T47D (cell line): ENCODE data around the gene PRR5L.
"Not testable (repeated sequence)": the region's sequence is repeated elsewhere in the genome, so short reads cannot be mapped to it uniquely, and the experiment has no call there.

Experiments used
- DNase-seq, 2 experiments: peaks; one replicate each; pipeline versions ENCODE4 v3.0.0 to v3.0.0-alpha.2; 2011 to 2012; ENCODE audit warnings: low read depth in 1 of 2, low spot score in 1 of 2
- JUND ChIP-seq: IDR thresholded peaks from 2 replicates; pipeline ENCODE4 v1.6.1; 2012; ENCODE audit warnings: low read depth
- in situ Hi-C: cut with HindIII; loops from 2 replicates; pipeline ENCODE4 v1.10.0; 2016; ENCODE audit warnings: low sequenced_read_pairs, low pct_unique_long_range_greater_than_20kb

The PRR5L gene

DNA sequence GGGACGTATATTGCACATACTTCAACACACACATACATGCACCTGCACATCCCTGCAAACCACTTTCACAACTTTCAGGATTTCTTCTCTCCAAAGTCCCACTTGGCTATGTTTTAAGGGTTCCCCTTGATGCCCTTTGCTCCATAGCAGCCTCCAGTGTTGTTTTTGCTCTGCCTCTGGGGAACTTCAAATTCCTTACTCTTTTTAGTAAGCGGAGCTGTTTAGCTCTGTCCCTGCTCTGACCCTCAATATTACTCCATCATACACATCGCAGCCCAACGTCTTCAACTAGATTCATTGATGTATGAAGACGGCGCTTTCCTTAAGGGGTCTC is 18.3 kb downstream of the PRR5L start:
- in situ Hi-C loops, result no loop called here
- no peak for DNase-seq
- no peak for TF ChIP-seq JUND

DNA sequence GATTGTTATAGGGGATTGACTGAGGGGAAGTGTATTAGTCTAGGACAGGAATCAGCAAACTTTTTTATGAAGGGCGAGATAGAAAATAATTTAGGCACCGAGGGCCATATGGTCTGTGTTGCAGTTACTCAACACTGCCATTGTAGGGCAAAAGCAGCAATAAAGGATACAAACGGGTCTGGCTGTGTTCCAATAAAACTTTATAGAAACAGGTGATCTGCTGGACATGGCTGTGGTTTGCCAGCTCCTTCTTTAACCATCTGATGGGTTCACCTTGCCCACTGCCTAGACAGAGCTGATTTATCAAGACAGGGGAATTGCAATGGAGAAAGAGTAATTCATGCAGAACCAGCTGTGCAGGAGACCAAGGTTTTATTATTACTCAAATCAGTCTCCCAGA is 20.0 kb downstream of the PRR5L start:
- TF ChIP-seq JUND, result no peak
- in situ Hi-C loops, result no loop called here

DNA sequence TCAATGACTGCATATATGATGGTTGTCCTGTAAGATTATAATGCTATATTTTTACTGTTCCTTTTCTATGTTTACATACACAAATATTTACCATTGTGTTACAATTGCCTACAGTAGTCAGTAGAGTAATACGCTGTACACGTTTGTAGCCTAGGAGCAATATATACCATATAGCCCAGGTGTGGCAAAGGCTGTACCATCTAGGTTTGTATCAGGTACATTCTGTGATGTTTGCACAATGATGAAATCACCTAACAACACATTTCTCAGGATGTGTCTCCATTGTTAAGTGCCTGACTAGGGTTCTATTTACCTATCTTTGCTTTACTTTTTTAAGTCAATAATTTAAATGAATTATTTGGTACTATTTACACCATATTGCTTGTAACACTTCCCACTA is 21.9 kb downstream of the PRR5L start:
- DNase-seq, result peak in 1 of 2 experiments; percentile 38
- in situ Hi-C loops, result no loop called here
- no peak for TF ChIP-seq JUND

More for the DNA sequence above, 20.0 kb downstream of the PRR5L start:
- no peak for DNase-seq

DNA sequence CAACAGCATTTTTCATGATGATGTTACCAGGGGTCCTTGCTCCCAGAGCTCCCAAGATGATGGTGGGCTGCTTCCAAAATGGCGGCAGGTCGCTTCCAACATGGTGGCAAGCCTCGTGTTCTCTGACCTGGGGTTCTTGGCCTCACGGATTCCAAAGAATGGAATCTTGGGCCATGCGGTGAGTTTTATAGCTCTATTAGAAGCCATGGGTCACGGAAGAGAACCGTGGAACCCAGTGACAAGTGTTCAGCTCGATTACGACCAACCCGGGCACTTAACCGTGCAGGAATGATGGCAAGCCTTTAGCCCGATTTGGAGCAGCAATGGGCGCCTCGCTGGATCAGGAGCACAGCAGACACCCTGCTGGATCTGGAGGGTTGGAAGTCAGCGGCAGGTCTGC is 28.9 kb downstream of the PRR5L start:
- in situ Hi-C loops, DNase-seq: not testable (repeated sequence)

DNA sequence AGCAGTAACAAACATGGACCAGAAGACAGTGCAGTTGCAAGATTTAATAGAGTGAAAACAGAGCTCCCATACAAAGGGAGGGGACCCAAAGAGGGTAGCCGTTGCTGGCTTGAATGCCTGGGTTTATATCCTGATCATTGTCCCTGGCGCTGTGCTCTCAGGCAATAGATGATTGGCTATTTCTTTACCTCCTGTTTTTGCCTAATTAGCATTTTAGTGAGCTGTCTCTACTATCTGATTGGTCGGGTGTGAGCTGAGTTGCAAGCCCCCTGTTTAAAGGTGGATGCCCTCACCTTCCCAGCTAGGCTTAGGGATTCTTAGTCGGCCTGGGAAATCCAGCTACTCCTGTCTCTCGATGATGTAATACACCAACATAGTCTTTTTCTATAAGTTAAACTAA is 29.3 kb downstream of the PRR5L start:
- DNase-seq, in situ Hi-C loops: not testable (repeated sequence)

DNA sequence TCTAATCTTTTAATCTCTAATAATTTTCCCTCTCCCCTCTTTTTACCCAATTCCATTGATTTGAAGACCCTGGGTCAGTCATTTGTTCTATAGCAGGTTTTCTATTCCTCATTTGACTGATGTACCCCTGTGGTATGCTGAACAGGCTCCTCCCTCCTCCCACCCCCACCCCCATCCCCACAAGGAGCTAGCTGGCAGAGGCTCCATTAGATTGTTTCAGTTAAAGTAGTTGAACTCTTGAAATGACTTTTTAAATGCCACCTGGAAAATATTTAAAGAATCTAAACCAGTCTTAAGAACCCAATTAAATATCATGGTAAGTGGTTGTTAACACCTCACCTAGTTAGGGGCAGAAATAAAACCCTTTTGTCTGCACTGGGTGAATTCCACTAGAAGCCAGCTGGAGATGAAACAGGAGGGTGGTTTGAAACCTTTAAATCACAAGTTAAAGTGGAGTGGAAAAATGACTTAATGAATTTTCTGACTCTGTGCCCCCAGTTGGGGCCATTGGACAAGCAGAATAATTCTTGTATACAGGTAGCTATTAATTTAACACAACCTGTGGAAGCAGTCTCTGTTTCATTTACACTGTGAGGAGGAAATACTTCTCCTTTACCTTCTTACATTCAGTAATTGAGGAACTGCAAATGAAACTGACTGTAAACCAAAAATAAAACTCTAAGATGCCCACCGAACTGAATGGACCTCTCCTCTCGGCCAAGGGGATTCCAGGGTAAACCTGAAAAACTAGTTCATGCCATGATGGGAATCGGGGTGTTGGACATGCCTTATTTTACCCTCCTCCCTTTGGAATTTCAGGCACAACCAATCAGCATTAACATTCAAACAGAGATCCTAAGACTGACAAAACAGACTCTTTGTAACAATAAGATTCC is 30.7 kb downstream of the PRR5L start:
- peak in 1 of 2 experiments; percentile 63 for DNase-seq
- no peak for TF ChIP-seq JUND
- in situ Hi-C loops, result no loop called here

DNA sequence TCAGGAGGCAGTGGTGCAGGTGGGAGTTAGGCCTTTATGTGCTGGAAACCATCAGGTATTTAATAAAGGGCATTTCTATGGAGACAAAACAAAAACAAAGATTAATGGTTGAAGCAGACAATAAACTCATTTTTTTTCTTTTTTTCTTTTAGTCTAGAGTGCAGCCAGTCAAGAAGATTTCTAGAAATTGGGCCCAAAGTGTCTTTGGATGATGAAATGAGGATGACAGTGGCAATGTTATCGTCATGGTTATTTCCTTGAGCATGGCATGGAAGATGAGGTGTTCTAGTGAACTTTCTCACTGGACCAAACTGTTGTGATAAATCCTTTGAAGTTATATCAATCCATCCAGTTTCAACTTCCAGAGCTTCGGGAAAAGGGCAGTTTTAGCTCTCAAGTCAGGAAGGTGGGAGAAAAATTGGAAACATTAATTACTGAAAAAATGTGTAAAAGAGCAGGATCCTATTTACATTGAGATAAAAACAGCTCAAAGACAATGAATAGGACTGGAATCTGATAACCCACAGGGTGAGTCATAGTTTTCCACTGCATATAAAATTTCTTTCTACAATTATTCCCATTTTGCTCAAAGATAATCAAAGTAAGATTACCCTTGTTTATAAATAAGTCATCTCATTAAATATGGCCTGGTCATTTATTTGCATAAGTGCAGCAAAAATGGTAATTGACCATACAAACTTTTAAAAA is 33.0 kb downstream of the PRR5L start:
- in situ Hi-C loops, result no loop called here
- TF ChIP-seq JUND, result no peak
- DNase-seq, result no peak

DNA sequence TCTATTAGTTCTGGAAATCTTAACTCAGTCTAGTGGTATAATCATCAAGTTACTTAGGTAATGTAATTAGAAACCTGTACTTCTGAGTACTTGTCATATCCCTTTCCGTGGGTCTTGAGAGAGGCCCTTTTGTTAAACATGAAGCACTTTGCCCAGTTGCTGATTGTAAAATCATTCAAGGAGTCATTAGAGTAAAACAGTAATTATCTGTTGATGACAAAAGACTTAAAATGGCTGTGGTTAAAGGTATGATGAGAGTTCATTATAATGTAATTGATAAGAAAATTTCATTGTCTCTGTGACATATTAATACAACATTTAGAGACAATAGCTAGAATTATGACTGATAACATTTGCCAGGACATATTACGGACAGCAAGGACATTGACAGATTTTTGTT is 34.3 kb downstream of the PRR5L start:
- in situ Hi-C loops, result no loop called here
- no peak for DNase-seq
- no peak for TF ChIP-seq JUND

DNA sequence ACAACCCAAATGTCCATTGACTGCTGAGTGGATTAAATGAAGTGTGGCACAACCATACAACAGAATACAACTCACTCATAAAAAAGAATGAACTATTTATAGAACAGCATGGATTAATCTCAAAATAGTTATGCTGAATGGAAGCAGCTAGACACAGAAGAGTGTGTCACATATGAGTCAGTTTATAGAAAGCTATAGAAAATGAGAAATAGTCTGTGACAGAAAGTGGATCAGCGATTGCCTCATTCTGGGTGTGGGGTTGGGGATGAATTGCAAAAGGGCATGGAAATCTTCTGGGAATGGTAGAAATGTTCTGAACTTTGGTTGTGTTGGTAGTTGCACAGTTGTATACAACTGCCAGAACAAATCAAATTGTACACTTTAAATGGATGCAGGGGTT is 37.4 kb downstream of the PRR5L start:
- TF ChIP-seq JUND, result no peak
- in situ Hi-C loops, result no loop called here
- DNase-seq, result no peak

DNA sequence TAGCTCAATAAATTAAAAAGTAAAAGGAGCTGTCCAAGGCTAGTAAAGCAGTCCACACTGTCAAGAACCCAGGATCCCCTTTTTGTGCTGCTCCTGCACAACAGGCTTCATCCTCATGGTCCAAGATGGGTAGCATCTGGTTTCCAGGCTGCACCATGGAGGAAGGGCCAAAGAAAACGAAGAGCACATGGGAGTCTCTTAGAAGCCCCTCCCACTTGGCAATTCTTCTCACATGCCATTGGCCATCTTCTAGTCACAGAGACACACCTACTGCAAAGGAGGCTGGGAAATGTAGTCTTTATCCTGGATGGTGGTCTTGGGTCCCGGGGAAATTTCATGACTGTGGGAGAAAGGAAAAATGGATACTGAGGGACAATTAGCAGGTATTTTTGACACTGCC is 37.8 kb downstream of the PRR5L start:
- peak in 1 of 2 experiments; percentile 77 for DNase-seq
- in situ Hi-C loops, result no loop called here
- no peak for TF ChIP-seq JUND

DNA sequence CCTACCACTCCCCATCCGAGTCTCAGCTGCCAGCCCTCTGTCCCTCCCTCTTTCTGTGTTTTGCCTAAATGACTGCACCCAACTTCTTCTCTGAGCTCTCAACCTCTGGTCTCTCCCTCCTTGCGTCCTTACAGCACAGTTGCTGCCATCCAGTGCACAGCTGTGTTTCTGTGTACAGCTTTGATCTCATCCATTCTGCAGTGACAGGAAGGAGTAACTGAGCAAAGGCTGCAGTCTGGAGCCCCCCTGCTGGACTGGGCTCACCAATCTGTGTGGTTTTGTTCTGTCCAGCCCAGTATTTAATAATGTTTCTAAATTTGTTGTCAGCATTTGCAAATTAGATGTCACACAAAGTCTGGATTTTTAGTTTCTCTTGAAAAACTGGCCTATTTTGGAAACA is 43.8 kb downstream of the PRR5L start:
- TF ChIP-seq JUND, result no peak
- no peak for DNase-seq
- in situ Hi-C loops, result no loop called here

DNA sequence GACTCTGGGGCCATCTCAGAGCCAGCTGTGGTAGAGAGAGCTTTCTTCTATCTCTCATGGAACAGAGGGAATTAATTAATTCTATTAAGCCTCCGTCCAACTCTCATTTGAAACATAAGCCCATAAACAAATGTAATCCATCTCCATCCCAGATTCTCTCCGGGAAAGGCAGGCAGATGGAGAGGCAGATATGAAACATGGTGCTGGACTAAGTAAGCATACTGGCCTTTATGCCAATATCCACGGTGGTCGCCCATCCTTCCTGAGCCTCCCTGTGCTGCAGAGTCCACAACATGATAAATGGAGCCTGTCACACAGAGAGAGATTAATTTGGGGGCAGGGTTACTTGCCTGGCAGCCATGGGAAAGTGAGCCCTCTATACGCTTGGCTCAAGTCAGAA is 44.8 kb downstream of the PRR5L start:
- DNase-seq, result no peak
- no peak for TF ChIP-seq JUND
- in situ Hi-C loops, result no loop called here

DNA sequence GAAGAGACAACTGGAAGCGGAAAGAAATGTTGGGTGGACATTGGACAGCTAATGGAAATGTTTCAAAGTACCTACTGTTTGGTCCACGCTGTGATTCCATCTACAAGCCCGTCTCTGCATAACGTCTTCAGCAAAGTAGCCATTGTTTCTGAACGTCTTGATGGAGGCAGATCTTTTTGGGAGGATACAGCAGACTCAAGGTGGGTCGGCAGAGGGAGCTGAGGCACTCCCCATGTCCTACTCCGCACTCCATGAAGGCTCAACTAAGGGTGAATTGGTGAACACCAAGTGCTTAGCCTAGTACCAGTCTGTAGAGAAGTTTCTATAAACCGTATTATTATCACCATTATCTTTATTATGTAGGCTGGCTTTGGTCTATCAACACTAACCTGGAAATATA is 45.8 kb downstream of the PRR5L start:
- TF ChIP-seq JUND, result no peak
- DNase-seq, result no peak
- in situ Hi-C loops, result no loop called here
